MM.1S (cell line): ENCODE data around the gene C12orf42.

Experiments used
- EZH2 ChIP-seq: fragments of 300-600 bp; sonication (generic); optimal IDR thresholded peaks from 2 replicates; pipeline ENCODE3; 2017; ENCODE audit warnings: low read depth, mild to moderate bottlenecking, antibody characterized with exemption, low read length, mixed read lengths
- EZH2phosphoT487 ChIP-seq: fragments of 300-600 bp; sonication (generic); IDR thresholded peaks from 2 replicates; pipeline ENCODE4 v1.6.1; 2018; ENCODE audit warnings: antibody characterized with exemption, low read length
- TF ChIP-seq, protein P1 (sequence below): fragments of 300-600 bp; sonication (generic); IDR thresholded peaks from 2 replicates; pipeline ENCODE4 v1.5.1; 2016; ENCODE audit warnings: antibody characterized with exemption, low read length, mixed read lengths

DNA sequence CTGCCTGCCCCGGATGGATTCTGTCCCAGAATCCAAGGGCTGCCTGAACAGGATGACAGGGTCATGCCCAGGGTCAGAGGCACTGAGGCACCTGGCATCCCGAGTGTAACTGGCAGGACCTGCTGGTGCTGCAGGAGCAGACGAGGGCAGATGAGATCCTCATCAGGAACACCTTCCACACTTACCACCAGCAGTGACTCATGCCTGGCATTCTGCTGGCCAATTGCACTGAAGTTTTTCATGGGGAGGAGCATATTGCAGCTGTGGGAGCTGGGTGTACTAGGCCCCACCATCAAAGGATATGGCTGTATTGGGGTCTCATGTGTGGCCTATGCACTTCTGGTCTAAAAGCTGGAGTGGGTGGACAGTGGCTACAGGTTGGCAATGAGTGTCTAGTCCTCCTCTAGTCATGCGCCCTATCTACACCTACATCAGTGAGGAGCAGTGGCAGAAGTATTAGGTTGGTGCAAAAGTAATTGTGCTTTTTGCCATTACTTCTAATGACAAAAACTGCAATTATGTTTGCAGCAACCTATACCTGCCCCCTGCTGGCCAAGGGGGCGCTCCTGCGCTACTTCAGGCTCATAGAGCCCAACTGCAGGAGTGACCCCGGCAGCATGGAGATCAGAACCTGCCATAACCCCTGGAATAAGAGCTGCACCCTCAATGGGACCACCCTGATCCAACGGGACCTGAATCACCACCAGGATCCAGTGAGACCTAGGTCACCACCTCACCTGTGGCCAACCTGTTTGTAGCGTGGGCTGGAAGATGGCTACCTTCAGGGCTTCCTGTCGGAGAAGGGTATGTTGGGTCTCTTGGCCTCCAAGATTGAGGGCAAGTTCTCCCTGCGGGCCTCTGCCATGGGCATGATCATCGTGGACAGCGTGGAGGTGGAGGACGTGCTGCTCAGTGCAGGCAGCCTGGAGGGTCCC, 8.0 kb upstream of the C12orf42 start:
- TF ChIP-seq, protein P1, sequence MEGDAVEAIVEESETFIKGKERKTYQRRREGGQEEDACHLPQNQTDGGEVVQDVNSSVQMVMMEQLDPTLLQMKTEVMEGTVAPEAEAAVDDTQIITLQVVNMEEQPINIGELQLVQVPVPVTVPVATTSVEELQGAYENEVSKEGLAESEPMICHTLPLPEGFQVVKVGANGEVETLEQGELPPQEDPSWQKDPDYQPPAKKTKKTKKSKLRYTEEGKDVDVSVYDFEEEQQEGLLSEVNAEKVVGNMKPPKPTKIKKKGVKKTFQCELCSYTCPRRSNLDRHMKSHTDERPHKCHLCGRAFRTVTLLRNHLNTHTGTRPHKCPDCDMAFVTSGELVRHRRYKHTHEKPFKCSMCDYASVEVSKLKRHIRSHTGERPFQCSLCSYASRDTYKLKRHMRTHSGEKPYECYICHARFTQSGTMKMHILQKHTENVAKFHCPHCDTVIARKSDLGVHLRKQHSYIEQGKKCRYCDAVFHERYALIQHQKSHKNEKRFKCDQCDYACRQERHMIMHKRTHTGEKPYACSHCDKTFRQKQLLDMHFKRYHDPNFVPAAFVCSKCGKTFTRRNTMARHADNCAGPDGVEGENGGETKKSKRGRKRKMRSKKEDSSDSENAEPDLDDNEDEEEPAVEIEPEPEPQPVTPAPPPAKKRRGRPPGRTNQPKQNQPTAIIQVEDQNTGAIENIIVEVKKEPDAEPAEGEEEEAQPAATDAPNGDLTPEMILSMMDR: peak; percentile 62
- no peak for TF ChIP-seq EZH2
- no peak for TF ChIP-seq EZH2phosphoT487
